ENCODE data around the gene ATP9B. TPM values are rescaled to one million over a fixed set of nuclear protein-coding genes. Genes with fewer than 3 reads are reported as not detected.

Gene ATP9B
- total RNA-seq, 1 experiment from 2014 or later, result 15.6 TPM

- DNase-seq, result no peak
- no TSS peak for BruUV-seq (replicated peaks)
- Histone ChIP-seq H3K79me2 (ENCODE audit: low read length) (no peaks in the 10 kb centered on the region), H4K20me1 (ENCODE audit: low read length) (no peaks in the 10 kb centered on the region), H3F3A (ENCODE audit: low read length, unreplicated experiment) (no peaks in the 10 kb centered on the region), H3K4me1 (ENCODE audit: insufficient read depth, low read length) (no peaks in the 10 kb centered on the region), H3K4me2 (ENCODE audit: low read length) (no peak overlapping the region), H3K9me3 (ENCODE audit: low read length) (no peaks in the 10 kb centered on the region), H2AFZ (ENCODE audit: low read length) (no peak overlapping the region), H3K4me3 (ENCODE audit: low read length) (no peak overlapping the region), H3K27ac (ENCODE audit: low read length) (no peak overlapping the region), H3K9ac (ENCODE audit: low read length) (no peak overlapping the region), H3K27me3 (ENCODE audit: low read length) (no peaks in the 10 kb centered on the region), H3K36me3 (ENCODE audit: low read depth, low read length) (no peaks in the 10 kb centered on the region; the same call in 1 of the 2 replicates), H3K9me2 (replicated peaks; ENCODE audit: low read length) (no peaks in the 10 kb centered on the region)
- TF ChIP-seq EZH2 (IDR thresholded peaks at IDR 0.05; ENCODE audit: low read length, unreplicated experiment) (no peak), CTCF (conservative IDR thresholded peaks at IDR 0.05; ENCODE audit: low read depth, low read length) (no peak), EZH2phosphoT487 (IDR thresholded peaks at IDR 0.05; ENCODE audit: borderline replicate concordance, low read length) (no peak)
- intact Hi-C loops (cut with micrococcal nuclease), result no loop called here
- ATAC-seq, result no peak
- ChIA-PET POLR2A (ENCODE audit: unreplicated experiment) (no interaction called here), CTCF (no interaction called here)
Observed at GRCh38 chr18:79300413-79300812, 231.2 kb downstream of the ATP9B start.

- CTCF ChIA-PET, result no interaction called here
- POLR2A ChIA-PET (ENCODE audit: unreplicated experiment), result no interaction called here
- no TSS peak for BruUV-seq (replicated peaks)
Observed at GRCh38 chr18:79302120-79302519, 232.9 kb downstream of the ATP9B start.

GRCh38 chr18:79305911-79306310 is 236.7 kb downstream of the ATP9B start:
- TF ChIP-seq CTCF (conservative IDR thresholded peaks at IDR 0.05; ENCODE audit: low read depth, low read length), result no peak
- TF ChIP-seq EZH2 (IDR thresholded peaks at IDR 0.05; ENCODE audit: low read length, unreplicated experiment), result no peak
- TF ChIP-seq EZH2phosphoT487 (IDR thresholded peaks at IDR 0.05; ENCODE audit: borderline replicate concordance, low read length), result no peak
- Histone ChIP-seq H3K4me3 (ENCODE audit: low read length) (no peak overlapping the region), H3K4me1 (ENCODE audit: insufficient read depth, low read length) (no peaks in the 10 kb centered on the region), H3K9me3 (ENCODE audit: low read length) (no peaks in the 10 kb centered on the region), H3K27ac (ENCODE audit: low read length) (no peak overlapping the region), H3K79me2 (ENCODE audit: low read length) (no peaks in the 10 kb centered on the region), H3K27me3 (ENCODE audit: low read length) (no peaks in the 10 kb centered on the region), H3K9me2 (replicated peaks; ENCODE audit: low read length) (no peaks in the 10 kb centered on the region), H2AFZ (ENCODE audit: low read length) (no peak overlapping the region), H3K4me2 (ENCODE audit: low read length) (no peak overlapping the region), H3K9ac (ENCODE audit: low read length) (no peak overlapping the region), H3F3A (ENCODE audit: low read length, unreplicated experiment) (no peaks in the 10 kb centered on the region), H3K36me3 (ENCODE audit: low read depth, low read length) (no peaks in the 10 kb centered on the region; the same call in 1 of the 2 replicates), H4K20me1 (ENCODE audit: low read length) (no peaks in the 10 kb centered on the region)
- ChIA-PET POLR2A (ENCODE audit: unreplicated experiment) (no interaction called here), CTCF (no interaction called here)
- DNase-seq, result no peak
- no TSS peak for BruUV-seq (replicated peaks)
- no peak for ATAC-seq
- intact Hi-C loops (cut with micrococcal nuclease), result no loop called here

More at GRCh38 chr18:79302120-79302519, 232.9 kb downstream of the ATP9B start:
- no peaks in the 10 kb centered on the region for H3K9me3 ChIP-seq (ENCODE audit: low read length)
- H3K27me3 ChIP-seq (ENCODE audit: low read length), result no peaks in the 10 kb centered on the region
- intact Hi-C loops (cut with micrococcal nuclease), result no loop called here
- TF ChIP-seq EZH2 (IDR thresholded peaks at IDR 0.05; ENCODE audit: low read length, unreplicated experiment), result no peak
- DNase-seq (no peak), ATAC-seq (peak; percentile 40)
- no peak overlapping the region for H3K27ac ChIP-seq (ENCODE audit: low read length)
- no peaks in the 10 kb centered on the region for H3F3A ChIP-seq (ENCODE audit: low read length, unreplicated experiment)
- no peaks in the 10 kb centered on the region for H3K9me2 ChIP-seq (replicated peaks; ENCODE audit: low read length)
- no peak overlapping the region for H3K4me3 ChIP-seq (ENCODE audit: low read length)
- no peaks in the 10 kb centered on the region for H3K4me1 ChIP-seq (ENCODE audit: insufficient read depth, low read length)
- no peak overlapping the region for H2AFZ ChIP-seq (ENCODE audit: low read length)
- H3K79me2 ChIP-seq (ENCODE audit: low read length), result no peaks in the 10 kb centered on the region
- H3K4me2 ChIP-seq (ENCODE audit: low read length), result no peak overlapping the region
- no peaks in the 10 kb centered on the region; the same call in 1 of the 2 replicates for H3K36me3 ChIP-seq (ENCODE audit: low read depth, low read length)
- H4K20me1 ChIP-seq (ENCODE audit: low read length), result no peaks in the 10 kb centered on the region
- no peak overlapping the region for H3K9ac ChIP-seq (ENCODE audit: low read length)

Data from PC-3 (cell line).